MM.1S (cell line): ENCODE results near the gene SLC38A10.

ENCODE experiments used
- CTCF ChIP-seq: fragments of 300-600 bp; sonication (generic); IDR thresholded peaks from 2 replicates; pipeline ENCODE4 v1.5.1; 2016; ENCODE audit warnings: antibody characterized with exemption, low read length, mixed read lengths
- EZH2 ChIP-seq: fragments of 300-600 bp; sonication (generic); optimal IDR thresholded peaks from 2 replicates; pipeline ENCODE3; 2017; ENCODE audit warnings: low read depth, mild to moderate bottlenecking, antibody characterized with exemption, low read length, mixed read lengths

DNA sequence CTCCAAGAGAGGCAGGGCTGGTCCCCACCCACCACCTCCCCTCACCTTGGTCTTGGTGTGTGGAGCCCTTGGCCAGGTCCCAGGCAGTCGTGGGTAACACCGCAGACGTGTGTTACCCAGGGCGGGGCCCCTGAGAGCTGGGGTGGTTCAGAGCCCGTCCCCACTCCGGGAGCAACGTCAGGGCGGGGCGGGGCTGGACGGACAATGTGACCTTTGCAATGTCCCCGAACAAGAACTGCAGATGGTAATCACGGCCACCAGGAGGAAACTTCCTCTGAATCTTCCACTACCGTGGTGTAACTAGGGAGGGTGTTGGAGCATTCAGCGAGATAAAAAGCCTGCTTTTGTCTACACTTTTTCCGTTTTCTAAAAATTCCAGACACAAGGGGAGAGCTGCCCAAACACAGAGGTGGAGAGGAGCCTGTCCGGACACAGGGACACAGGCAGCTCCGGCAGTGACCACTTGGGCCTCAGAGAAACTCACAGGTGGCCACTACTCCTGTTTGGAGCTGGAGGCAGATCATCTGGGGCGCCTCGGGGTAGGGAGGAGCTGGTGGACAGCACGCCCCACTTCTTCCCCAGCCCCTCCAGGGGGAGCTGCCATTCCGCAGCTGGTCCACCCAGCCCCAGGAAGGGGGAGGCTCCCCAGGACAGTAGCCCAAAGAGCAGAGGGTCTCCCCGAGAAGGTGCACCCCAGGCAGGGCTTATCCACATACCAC, 14.2 kb upstream of the SLC38A10 start:
- TF ChIP-seq CTCF (peak; percentile 37), EZH2 (no peak)
